Measurements from ENCODE around the gene DVL2.

- TF ChIP-seq CTCF (IDR thresholded peaks at IDR 0.05) (no peak), EP300 (IDR thresholded peaks at IDR 0.05) (no peak), POLR2A (IDR thresholded peaks at IDR 0.05) (no peak)
Measured at GRCh38 chr17:7192271-7192937, 41.9 kb downstream of the DVL2 start.

Data from ovary (tissue), 3 donors.